ENCODE data around the gene FAM131C.

Gene FAM131C

GRCh38 chr1:16068356-16069270, 4.8 kb downstream of the FAM131C start:
- Histone ChIP-seq H2AFZ (ENCODE audit: low read depth, low read length) (no peak overlapping the region), H3K9ac (ENCODE audit: low read length) (no peak overlapping the region), H3K4me2 (ENCODE audit: low read length) (no peak overlapping the region), H4K20me1 (ENCODE audit: insufficient read depth, low read length) (no peaks in the 10 kb centered on the region), H3K79me2 (ENCODE audit: low read length) (no peaks in the 10 kb centered on the region), H3K9me3 (ENCODE audit: insufficient read depth, low read length) (no peaks in the 10 kb centered on the region), H3K27me3 (ENCODE audit: low read depth, low read length) (peaks cover 21% of the 10 kb centered on the region; the same call in 1 of the 2 replicates), H3K36me3 (replicated peaks; ENCODE audit: low read depth, low read length) (no peaks in the 10 kb centered on the region), H3K4me1 (ENCODE audit: low read length) (no peaks in the 10 kb centered on the region), H3K27ac (ENCODE audit: low read length) (no peak overlapping the region), H3K4me3 (ENCODE audit: low read length) (no peak overlapping the region)
- TF ChIP-seq CTCF (IDR thresholded peaks at IDR 0.05; ENCODE audit: low read depth, low read length) = no peak
- TF ChIP-seq EZH2phosphoT487 (IDR thresholded peaks at IDR 0.05; ENCODE audit: low read depth) = no peak

- H4K20me1 ChIP-seq (ENCODE audit: insufficient read depth, low read length) = no peaks in the 10 kb centered on the region
- no peak overlapping the region for H2AFZ ChIP-seq (ENCODE audit: low read depth, low read length)
- H3K27me3 ChIP-seq (ENCODE audit: low read depth, low read length) = peaks cover 21% of the 10 kb centered on the region; the same call in 1 of the 2 replicates
- H3K4me1 ChIP-seq (ENCODE audit: low read length) = no peaks in the 10 kb centered on the region
- TF ChIP-seq EZH2phosphoT487 (IDR thresholded peaks at IDR 0.05; ENCODE audit: low read depth) (no peak), CTCF (IDR thresholded peaks at IDR 0.05; ENCODE audit: low read depth, low read length) (no peak)
- no peaks in the 10 kb centered on the region for H3K36me3 ChIP-seq (replicated peaks; ENCODE audit: low read depth, low read length)
- H3K79me2 ChIP-seq (ENCODE audit: low read length) = no peaks in the 10 kb centered on the region
- H3K4me3 ChIP-seq (ENCODE audit: low read length) = no peak overlapping the region
- H3K9ac ChIP-seq (ENCODE audit: low read length) = no peak overlapping the region
- no peaks in the 10 kb centered on the region for H3K9me3 ChIP-seq (ENCODE audit: insufficient read depth, low read length)
- no peak overlapping the region for H3K27ac ChIP-seq (ENCODE audit: low read length)
- no peak overlapping the region for H3K4me2 ChIP-seq (ENCODE audit: low read length)
These were observed 5.5 kb downstream of the FAM131C start for GRCh38 chr1:16067933-16068332.

- Histone ChIP-seq H3K79me2 (ENCODE audit: low read length) (no peaks in the 10 kb centered on the region), H3K4me2 (ENCODE audit: low read length) (no peak overlapping the region), H4K20me1 (ENCODE audit: insufficient read depth, low read length) (no peaks in the 10 kb centered on the region), H3K9ac (ENCODE audit: low read length) (no peak overlapping the region), H3K4me1 (ENCODE audit: low read length) (no peaks in the 10 kb centered on the region), H2AFZ (ENCODE audit: low read depth, low read length) (no peak overlapping the region), H3K4me3 (ENCODE audit: low read length) (no peak overlapping the region), H3K36me3 (replicated peaks; ENCODE audit: low read depth, low read length) (no peaks in the 10 kb centered on the region), H3K9me3 (ENCODE audit: insufficient read depth, low read length) (no peaks in the 10 kb centered on the region), H3K27ac (ENCODE audit: low read length) (no peak overlapping the region), H3K27me3 (ENCODE audit: low read depth, low read length) (peaks cover 21% of the 10 kb centered on the region; the same call in 1 of the 2 replicates)
- TF ChIP-seq EZH2phosphoT487 (IDR thresholded peaks at IDR 0.05; ENCODE audit: low read depth) (no peak), CTCF (IDR thresholded peaks at IDR 0.05; ENCODE audit: low read depth, low read length) (no peak)
These were observed 6.2 kb downstream of the FAM131C start for GRCh38 chr1:16067127-16067768.

GRCh38 chr1:16066245-16066644, 7.2 kb downstream of the FAM131C start:
- Histone ChIP-seq H4K20me1 (ENCODE audit: insufficient read depth, low read length) (no peaks in the 10 kb centered on the region), H3K4me1 (ENCODE audit: low read length) (no peaks in the 10 kb centered on the region), H3K4me3 (ENCODE audit: low read length) (no peak overlapping the region), H2AFZ (ENCODE audit: low read depth, low read length) (no peak overlapping the region), H3K79me2 (ENCODE audit: low read length) (no peaks in the 10 kb centered on the region), H3K9me3 (ENCODE audit: insufficient read depth, low read length) (no peaks in the 10 kb centered on the region), H3K27ac (ENCODE audit: low read length) (no peak overlapping the region), H3K27me3 (ENCODE audit: low read depth, low read length) (peaks cover 21% of the 10 kb centered on the region; the same call in 1 of the 2 replicates), H3K9ac (ENCODE audit: low read length) (no peak overlapping the region), H3K4me2 (ENCODE audit: low read length) (no peak overlapping the region), H3K36me3 (replicated peaks; ENCODE audit: low read depth, low read length) (no peaks in the 10 kb centered on the region)
- TF ChIP-seq CTCF (IDR thresholded peaks at IDR 0.05; ENCODE audit: low read depth, low read length) (no peak), EZH2phosphoT487 (IDR thresholded peaks at IDR 0.05; ENCODE audit: low read depth) (no peak)

Measured in OCI-LY3 (cell line).